ENCODE measurements around the gene RPP21. TPM values are rescaled to one million over a fixed set of nuclear protein-coding genes. Genes with fewer than 3 reads are reported as not detected.

Gene RPP21
- total RNA-seq, 1 experiment from 2014 or later, result 47.5 TPM

GRCh38 chr6:30322527-30323501 lies 22.1 kb upstream of the RPP21 start:
- no peak overlapping the region for H3K27ac Mint-ChIP-seq (ENCODE audit: unreplicated experiment)
- H3K27me3 Mint-ChIP-seq (ENCODE audit: insufficient read depth, unreplicated experiment), result no peaks in the 10 kb centered on the region
- Histone ChIP-seq H3K36me3 (ENCODE audit: control insufficient read depth, insufficient read depth, low read length) (no peaks in the 10 kb centered on the region), H3K27me3 (replicated peaks; ENCODE audit: control insufficient read depth, insufficient read depth, low read length) (no peaks in the 10 kb centered on the region), H3K4me1 (peaks cover 10% of the 10 kb centered on the region), H3K9me3 (no peaks in the 10 kb centered on the region), H3K4me3 (ENCODE audit: low read depth, low read length) (no peak overlapping the region)
- DNase-seq, result no peak
- H3K4me3 Mint-ChIP-seq (ENCODE audit: unreplicated experiment), result no peak overlapping the region
- ChIA-PET CTCF (no interaction called here), POLR2A (no interaction called here)
- no peak for TF ChIP-seq CTCF (IDR thresholded peaks at IDR 0.05; ENCODE audit: insufficient read depth in 1 of 2, low read depth in 1 of 2, low read length in 1 of 2, severe bottlenecking in 1 of 2, unreplicated experiment in 1 of 2)
- intact Hi-C loops (cut with micrococcal nuclease; ENCODE audit: unreplicated experiment), result no loop called here
- no peaks in the 10 kb centered on the region for H3K9me3 Mint-ChIP-seq (ENCODE audit: unreplicated experiment)
- H3K4me1 Mint-ChIP-seq (ENCODE audit: low read depth, unreplicated experiment), result peaks cover 12% of the 10 kb centered on the region
- peaks cover 46% of the 10 kb centered on the region for H3K36me3 Mint-ChIP-seq (ENCODE audit: insufficient read depth, unreplicated experiment)
- BruUV-seq (replicated peaks), result no TSS peak

- intact Hi-C loops (cut with micrococcal nuclease; ENCODE audit: unreplicated experiment), result no loop called here
- POLR2A ChIA-PET, result no interaction called here
- TF ChIP-seq CTCF (IDR thresholded peaks at IDR 0.05; ENCODE audit: insufficient read depth in 1 of 2, low read depth in 1 of 2, low read length in 1 of 2, severe bottlenecking in 1 of 2, unreplicated experiment in 1 of 2), result no peak
- H3K4me3 Mint-ChIP-seq (ENCODE audit: unreplicated experiment), result no peak overlapping the region
- no peak overlapping the region for H3K27ac Mint-ChIP-seq (ENCODE audit: unreplicated experiment)
- no peaks in the 10 kb centered on the region for H3K27me3 Mint-ChIP-seq (ENCODE audit: insufficient read depth, unreplicated experiment)
- no TSS peak for BruUV-seq (replicated peaks)
- Histone ChIP-seq H3K27me3 (replicated peaks; ENCODE audit: control insufficient read depth, insufficient read depth, low read length) (no peaks in the 10 kb centered on the region), H3K36me3 (ENCODE audit: control insufficient read depth, insufficient read depth, low read length) (no peaks in the 10 kb centered on the region), H3K4me3 (ENCODE audit: low read depth, low read length) (no peak overlapping the region), H3K9me3 (no peaks in the 10 kb centered on the region), H3K4me1 (peaks cover 10% of the 10 kb centered on the region)
- H3K4me1 Mint-ChIP-seq (ENCODE audit: low read depth, unreplicated experiment), result peaks cover 12% of the 10 kb centered on the region
- CTCF ChIA-PET, result no interaction called here
- no peak for DNase-seq
- H3K36me3 Mint-ChIP-seq (ENCODE audit: insufficient read depth, unreplicated experiment), result peaks cover 46% of the 10 kb centered on the region
- H3K9me3 Mint-ChIP-seq (ENCODE audit: unreplicated experiment), result no peaks in the 10 kb centered on the region
Measured at GRCh38 chr6:30323806-30324205, 21.1 kb upstream of the RPP21 start.

GRCh38 chr6:30325150-30325872 lies 19.6 kb upstream of the RPP21 start:
- H3K27me3 Mint-ChIP-seq (ENCODE audit: insufficient read depth, unreplicated experiment), result no peaks in the 10 kb centered on the region
- ChIA-PET POLR2A (interaction anchor here (0.6 to 1.6 kb wide), 5 partner anchors 19 to 118 kb away, joined by 3 to 10 read pairs (median 4); partner anchors contain the start of genes RPP21 and TRIM26), CTCF (interaction anchor here (1.0 kb wide), 1 partner anchor 106 kb away, joined by 3 read pairs; no protein-coding TSS in a partner anchor)
- H3K36me3 ChIP-seq (ENCODE audit: control insufficient read depth, insufficient read depth, low read length), result peaks cover 2% of the 10 kb centered on the region
- TF ChIP-seq CTCF (IDR thresholded peaks at IDR 0.05; ENCODE audit: insufficient read depth in 1 of 2, low read depth in 1 of 2, low read length in 1 of 2, severe bottlenecking in 1 of 2, unreplicated experiment in 1 of 2), result no peak
- peak overlapping the region; percentile 91 for H3K4me3 Mint-ChIP-seq (ENCODE audit: unreplicated experiment)
- peaks cover 46% of the 10 kb centered on the region for H3K36me3 Mint-ChIP-seq (ENCODE audit: insufficient read depth, unreplicated experiment)
- no peak for DNase-seq
- no peaks in the 10 kb centered on the region for H3K9me3 ChIP-seq
- peaks cover 10% of the 10 kb centered on the region for H3K4me1 ChIP-seq
- intact Hi-C loops (cut with micrococcal nuclease; ENCODE audit: unreplicated experiment), result loop anchor here (5.0 kb wide), 1 partner anchor 113 kb away; the partner anchor contains the start of gene TRIM26
- peaks cover 15% of the 10 kb centered on the region for H3K4me1 Mint-ChIP-seq (ENCODE audit: low read depth, unreplicated experiment)
- H3K27me3 ChIP-seq (replicated peaks; ENCODE audit: control insufficient read depth, insufficient read depth, low read length), result no peaks in the 10 kb centered on the region
- TSS peak; percentile 63 for BruUV-seq (replicated peaks)
- peak overlapping the region; percentile 94 for H3K27ac Mint-ChIP-seq (ENCODE audit: unreplicated experiment)
- H3K4me3 ChIP-seq (ENCODE audit: low read depth, low read length), result peak overlapping the region; percentile 78
- no peaks in the 10 kb centered on the region for H3K9me3 Mint-ChIP-seq (ENCODE audit: unreplicated experiment)

Measured in Caco-2 (cell line).